ENCODE measurements around the gene CCDC182. TPM values are rescaled to one million over a fixed set of nuclear protein-coding genes. Genes with fewer than 3 reads are reported as not detected.

Gene CCDC182
- total and polyA plus RNA-seq, 2 of the 13 experiments (the other 11 are each of a cell fraction or from before 2014, with no cell fraction given): not detected

DNA sequence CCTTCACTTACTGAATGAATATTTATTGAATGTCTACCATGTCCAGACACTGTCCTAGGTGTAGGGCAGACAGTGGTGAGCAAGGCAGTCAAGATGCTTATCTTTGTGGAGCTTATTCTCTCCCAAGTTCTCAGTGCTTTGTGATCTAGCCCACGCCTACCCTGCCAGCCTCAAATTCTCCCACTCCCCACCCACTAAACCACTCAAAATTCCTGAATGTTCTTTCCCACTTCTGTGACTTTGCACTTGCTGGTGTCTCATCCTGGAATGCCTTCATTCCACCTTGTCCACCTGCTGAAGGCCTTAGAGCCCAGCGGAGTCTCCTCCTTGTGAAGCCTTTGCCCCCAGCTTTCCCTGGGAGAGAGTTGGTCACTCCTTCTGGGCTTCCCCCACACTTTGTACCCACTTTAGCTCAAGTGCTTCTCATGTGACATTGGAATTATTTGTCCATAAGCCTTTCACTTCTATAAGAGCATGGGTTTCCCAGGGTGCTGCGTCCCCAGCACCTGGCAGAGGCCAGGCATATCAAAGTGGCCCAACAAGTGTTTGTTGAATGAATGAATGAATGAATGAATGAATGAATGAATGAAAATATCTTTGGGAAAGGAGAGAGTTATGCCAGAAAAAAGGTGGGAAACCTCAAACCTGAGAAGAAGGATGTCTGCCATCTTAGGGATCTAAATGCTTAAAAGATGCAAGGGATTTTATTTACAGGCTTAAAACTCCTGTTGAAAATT is 23.0 kb downstream of the CCDC182 start:
- no peak overlapping the region for H3K27ac ChIP-seq (ENCODE audit: extremely low read length, insufficient read depth, low read length)
- H3K4me1 ChIP-seq (ENCODE audit: insufficient read depth, low read length): no peaks in the 10 kb centered on the region
- 45% methylated on average over 3 of the region's 3 CpGs for WGBS (ENCODE audit: low lambda C conversion rate)
- DNase-seq (ENCODE audit: low spot score) (no peak), ATAC-seq (no peak), FAIRE-seq (no peak)
- in situ Hi-C loops (cut with HindIII; ENCODE audit: extremely low pct_ligation_motif_present, low pct_unique_long_range_greater_than_20kb): no loop called here
- H3K36me3 ChIP-seq (replicated peaks in 1 of 2; ENCODE audit: control insufficient read depth in 1 of 2, insufficient read depth in 2 of 2, low read length in 2 of 2): no peaks in the 10 kb centered on the region
- no peak overlapping the region for H3K4me2 ChIP-seq (ENCODE audit: low read depth, low read length)
- TF ChIP-seq ZFY (CRISPR knock-in tag; IDR thresholded peaks at IDR 0.05) (no peak), HNRNPLL (IDR thresholded peaks at IDR 0.05; ENCODE audit: low read depth, low read length, poor library complexity, severe bottlenecking) (no peak), ADNP (CRISPR knock-in tag; IDR thresholded peaks at IDR 0.05) (no peak), KDM1A (CRISPR knock-in tag; IDR thresholded peaks at IDR 0.05) (no peak), ZNF225 (CRISPR knock-in tag; IDR thresholded peaks at IDR 0.05) (no peak), PAX8 (CRISPR knock-in tag; IDR thresholded peaks at IDR 0.05; ENCODE audit: borderline replicate concordance) (no peak), ZSCAN31 (CRISPR knock-in tag; IDR thresholded peaks at IDR 0.05; ENCODE audit: low read depth) (no peak)
- TF ChIP-seq, protein P1, sequence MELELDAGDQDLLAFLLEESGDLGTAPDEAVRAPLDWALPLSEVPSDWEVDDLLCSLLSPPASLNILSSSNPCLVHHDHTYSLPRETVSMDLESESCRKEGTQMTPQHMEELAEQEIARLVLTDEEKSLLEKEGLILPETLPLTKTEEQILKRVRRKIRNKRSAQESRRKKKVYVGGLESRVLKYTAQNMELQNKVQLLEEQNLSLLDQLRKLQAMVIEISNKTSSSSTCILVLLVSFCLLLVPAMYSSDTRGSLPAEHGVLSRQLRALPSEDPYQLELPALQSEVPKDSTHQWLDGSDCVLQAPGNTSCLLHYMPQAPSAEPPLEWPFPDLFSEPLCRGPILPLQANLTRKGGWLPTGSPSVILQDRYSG (CRISPR knock-in tag; IDR thresholded peaks at IDR 0.05): no peak
- TF ChIP-seq, protein P2, sequence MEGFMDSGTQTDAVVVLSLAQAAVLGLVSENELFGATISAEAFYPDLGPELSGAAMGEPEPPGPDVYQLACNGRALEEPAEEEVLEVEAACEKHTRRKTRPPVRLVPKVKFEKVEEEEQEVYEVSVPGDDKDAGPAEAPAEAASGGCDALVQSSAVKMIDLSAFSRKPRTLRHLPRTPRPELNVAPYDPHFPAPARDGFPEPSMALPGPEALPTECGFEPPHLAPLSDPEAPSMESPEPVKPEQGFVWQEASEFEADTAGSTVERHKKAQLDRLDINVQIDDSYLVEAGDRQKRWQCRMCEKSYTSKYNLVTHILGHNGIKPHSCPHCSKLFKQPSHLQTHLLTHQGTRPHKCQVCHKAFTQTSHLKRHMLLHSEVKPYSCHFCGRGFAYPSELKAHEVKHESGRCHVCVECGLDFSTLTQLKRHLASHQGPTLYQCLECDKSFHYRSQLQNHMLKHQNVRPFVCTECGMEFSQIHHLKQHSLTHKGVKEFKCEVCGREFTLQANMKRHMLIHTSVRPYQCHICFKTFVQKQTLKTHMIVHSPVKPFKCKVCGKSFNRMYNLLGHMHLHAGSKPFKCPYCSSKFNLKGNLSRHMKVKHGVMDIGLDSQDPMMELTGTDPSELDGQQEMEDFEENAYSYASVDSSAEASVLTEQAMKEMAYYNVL (CRISPR knock-in tag; IDR thresholded peaks at IDR 0.05; ENCODE audit: borderline replicate concordance): no peak
- POLR2A ChIA-PET: no interaction called here
- no peaks in the 10 kb centered on the region for H3K79me2 ChIP-seq (ENCODE audit: insufficient read depth, low read length)
- CTCF ChIA-PET (ENCODE audit: low intra/inter-chr PET ratio, low total read pairs): no interaction called here
- H4K20me1 ChIP-seq (ENCODE audit: insufficient read depth, low read length): no peaks in the 10 kb centered on the region
- no peak overlapping the region for H3K4me3 ChIP-seq (replicated peaks in 1 of 3; ENCODE audit: insufficient read depth in 1 of 3, low read depth in 2 of 3, low read length in 3 of 3)
- H3K9me3 ChIP-seq (ENCODE audit: low read length): no peaks in the 10 kb centered on the region
- no peak overlapping the region for H3K9ac ChIP-seq (ENCODE audit: insufficient read depth, low read depth, low read length)
- H2AFZ ChIP-seq (ENCODE audit: low read length): no peak overlapping the region
- intact Hi-C loops (cut with micrococcal nuclease; ENCODE audit: unreplicated experiment): no loop called here
- H3K27me3 ChIP-seq (ENCODE audit: control insufficient read depth in 1 of 2, insufficient read depth in 2 of 2, low read length in 2 of 2): peaks cover 4 to 74% of the 10 kb centered on the region in 2 experiments; a peak in 4 of 5 replicates
- BruUV-seq (replicated peaks): no TSS peak

Measured in HepG2 (cell line).